ENCODE data around the gene GIMAP5.

Gene GIMAP5

GRCh38 chr7:150737265-150738055, at the start of gene GIMAP5:
Gene GIMAP5, plus strand, starts transcription at chr7:150737418. Its CDS starts 3,467 bp downstream, at chr7:150740885.
- H3K36me3 ChIP-seq (ENCODE audit: control insufficient read depth, low read length), result no peaks in the 10 kb centered on the region
- TF ChIP-seq EZH2phosphoT487 (IDR thresholded peaks at IDR 0.05; ENCODE audit: borderline replicate concordance, low read length) (no peak), CTCF (IDR thresholded peaks at IDR 0.05; ENCODE audit: low read depth, low read length, poor library complexity, severe bottlenecking) (no peak)
- H3K79me2 ChIP-seq (ENCODE audit: control insufficient read depth, low read length), result no peaks in the 10 kb centered on the region
- H3K4me1 ChIP-seq (ENCODE audit: control insufficient read depth, low read length), result no peaks in the 10 kb centered on the region
- H4K20me1 ChIP-seq (ENCODE audit: control insufficient read depth, insufficient read depth, low read depth, low read length), result no peaks in the 10 kb centered on the region
- no peak within 1 kb of the TSS for H3K4me3 ChIP-seq (ENCODE audit: low read length)
- peaks cover 36% of the 10 kb centered on the region; the same call in 1 of the 2 replicates for H3K27me3 ChIP-seq (ENCODE audit: control insufficient read depth, low read length)
- no peaks in the 10 kb centered on the region for H3F3A ChIP-seq (ENCODE audit: control insufficient read depth, insufficient read depth)
- no peaks in the 10 kb centered on the region for H3K9me2 ChIP-seq (replicated peaks; ENCODE audit: control insufficient read depth, low read length)
- H3K4me2 ChIP-seq (ENCODE audit: low read length), result no peak within 1 kb of the TSS
- no peaks in the 10 kb centered on the region for H3K9me3 ChIP-seq (ENCODE audit: control insufficient read depth, insufficient read depth, low read length)
- no peak within 1 kb of the TSS for H3K27ac ChIP-seq (ENCODE audit: low read depth, low read length)

DNA sequence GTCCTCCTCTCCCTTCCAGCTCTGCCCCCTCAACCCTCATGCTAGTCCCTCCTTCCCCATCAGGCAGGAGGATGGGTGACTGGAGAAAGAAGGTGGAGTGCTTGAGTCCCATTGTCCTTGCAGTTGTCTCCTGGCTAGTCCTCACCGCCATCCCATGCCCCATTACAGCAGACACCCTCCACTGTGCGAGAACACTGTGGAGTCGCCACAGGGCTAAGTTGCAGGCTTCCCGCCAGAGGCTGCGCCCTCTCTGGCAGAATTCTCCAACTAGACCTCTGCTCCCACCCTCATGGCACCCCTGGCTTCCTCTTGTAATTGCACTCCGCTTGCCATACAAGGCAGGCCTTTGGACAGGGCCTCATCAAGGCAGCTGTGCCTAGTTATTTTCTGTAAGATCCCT, 48.6 kb upstream of the GIMAP5 start:
- no peak overlapping the region for H3K4me3 ChIP-seq (ENCODE audit: low read length)
- no peaks in the 10 kb centered on the region for H3K27me3 ChIP-seq (ENCODE audit: control insufficient read depth, low read length)
- H3K27ac ChIP-seq (ENCODE audit: low read depth, low read length), result no peak overlapping the region
- no peaks in the 10 kb centered on the region for H3K36me3 ChIP-seq (ENCODE audit: control insufficient read depth, low read length)
- no peaks in the 10 kb centered on the region for H3F3A ChIP-seq (ENCODE audit: control insufficient read depth, insufficient read depth)
- H3K79me2 ChIP-seq (ENCODE audit: control insufficient read depth, low read length), result no peaks in the 10 kb centered on the region
- peaks cover 9% of the 10 kb centered on the region for H3K4me1 ChIP-seq (ENCODE audit: control insufficient read depth, low read length)
- H3K9me3 ChIP-seq (ENCODE audit: control insufficient read depth, insufficient read depth, low read length), result no peaks in the 10 kb centered on the region
- no peaks in the 10 kb centered on the region for H3K9me2 ChIP-seq (replicated peaks; ENCODE audit: control insufficient read depth, low read length)
- H3K4me2 ChIP-seq (ENCODE audit: low read length), result no peak overlapping the region
- no peak for TF ChIP-seq CTCF (IDR thresholded peaks at IDR 0.05; ENCODE audit: low read depth, low read length, poor library complexity, severe bottlenecking)
- no peak for TF ChIP-seq EZH2phosphoT487 (IDR thresholded peaks at IDR 0.05; ENCODE audit: borderline replicate concordance, low read length)
- no peaks in the 10 kb centered on the region for H4K20me1 ChIP-seq (ENCODE audit: control insufficient read depth, insufficient read depth, low read depth, low read length)

- H3K27me3 ChIP-seq (ENCODE audit: control insufficient read depth, low read length), result 0 out of 2 replicates have a peak, but pooled peaks cover 4% of the 10 kb centered on the region
- TF ChIP-seq EZH2phosphoT487 (IDR thresholded peaks at IDR 0.05; ENCODE audit: borderline replicate concordance, low read length), result no peak
- TF ChIP-seq CTCF (IDR thresholded peaks at IDR 0.05; ENCODE audit: low read depth, low read length, poor library complexity, severe bottlenecking), result no peak
- H3K27ac ChIP-seq (ENCODE audit: low read depth, low read length), result no peak overlapping the region
- H3K9me3 ChIP-seq (ENCODE audit: control insufficient read depth, insufficient read depth, low read length), result no peaks in the 10 kb centered on the region
- no peaks in the 10 kb centered on the region for H3K9me2 ChIP-seq (replicated peaks; ENCODE audit: control insufficient read depth, low read length)
- H3K4me2 ChIP-seq (ENCODE audit: low read length), result no peak overlapping the region
- no peaks in the 10 kb centered on the region for H3F3A ChIP-seq (ENCODE audit: control insufficient read depth, insufficient read depth)
- H3K4me1 ChIP-seq (ENCODE audit: control insufficient read depth, low read length), result no peaks in the 10 kb centered on the region
- no peaks in the 10 kb centered on the region for H3K36me3 ChIP-seq (ENCODE audit: control insufficient read depth, low read length)
- no peak overlapping the region for H3K4me3 ChIP-seq (ENCODE audit: low read length)
- H3K79me2 ChIP-seq (ENCODE audit: control insufficient read depth, low read length), result no peaks in the 10 kb centered on the region
- H4K20me1 ChIP-seq (ENCODE audit: control insufficient read depth, insufficient read depth, low read depth, low read length), result no peaks in the 10 kb centered on the region
Measured at GRCh38 chr7:150695654-150696053, 41.6 kb upstream of the GIMAP5 start.
